Left lung (tissue), 10 donors: ENCODE results near the gene SLCO4C1. TPM values are rescaled to one million over a fixed set of nuclear protein-coding genes. Genes with fewer than 3 reads are reported as not detected.

Experiments
- ATAC-seq: fragments of 200-7000 bp; cut with Tn5 transposase; one replicate; pipeline ENCODE4 v1.9.1; 2020; ENCODE audit warnings: moderate library complexity
- DNase-seq, 4 donors: peaks; one replicate each; pipeline ENCODE4 v3.0.0-alpha.2; 2013 to 2020
- H3K27ac ChIP-seq, 2 donors: fragments of 200-600 bp; sonication (generic) in 1 of 2; one replicate each; pipeline versions ENCODE4 v1.5.0 to v1.8.0; 2020 to 2021
- H3K27me3 ChIP-seq, 2 donors: fragments of 200-600 bp; sonication (generic) in 1 of 2; one replicate each; pipeline versions ENCODE4 v1.5.0 to v1.8.0; 2020 to 2021
- H3K36me3 ChIP-seq, 2 donors: fragments of 200-600 bp; sonication (generic) in 1 of 2; one replicate each; pipeline versions ENCODE4 v1.5.0 to v1.8.0; 2020 to 2021
- H3K4me1 ChIP-seq, 2 donors: fragments of 200-600 bp; one replicate each; pipeline ENCODE4 v1.8.0; 2021
- H3K4me3 ChIP-seq, 2 donors: fragments of 200-600 bp; sonication (generic) in 1 of 2; one replicate each; pipeline versions ENCODE4 v1.5.0 to v1.8.0; 2020 to 2021; ENCODE audit warnings: mild to moderate bottlenecking in 1 of 2
- H3K9me3 ChIP-seq, 2 donors: fragments of 200-600 bp; sonication (generic) in 1 of 2; one replicate each; pipeline versions ENCODE4 v1.5.0 to v1.8.0; 2020 to 2021
- intact Hi-C, 2 donors: fragments of 100-400 bp; cut with DNase I; formaldehyde crosslinking; loops; one replicate each; pipeline versions ENCODE4 v1.11.2 to v1.14.2; 2022
- polyA plus RNA-seq, 6 donors: library from polyadenylated mRNA; unstranded; fragments of 120-200 nt; gene quantifications; one replicate each; pipeline ENCODE4 v1.2.1, GENCODE V29; 2013; ENCODE audit not compliant: insufficient read length in 6 of 6
- total RNA-seq, 2 donors: library from RNA; stranded (reverse); fragmentation: NEBNext Ultra II Directional; extraction: Animal tissue kit (Norgen Biotek cat#: 25700); gene quantifications; one replicate each; pipeline ENCODE4 v1.2.1, GENCODE V29; 2021
- TF ChIP-seq, protein P1 (sequence below), 2 donors: fragments of 200-600 bp; sonication (generic) in 1 of 2; IDR thresholded peaks; one replicate each; pipeline versions ENCODE4 v1.5.0 to v1.8.0; 2021; ENCODE audit warnings: antibody characterized with exemption in 2 of 2
- donor health status: DM: no; HTN: yes; CAD: no.
- donor health status: DM: no; HTN: no; CAD: no.

The SLCO4C1 gene
- total and polyA plus RNA-seq, 8 donors, result 1.2 to 39.8 (median 1.9) TPM

DNA sequence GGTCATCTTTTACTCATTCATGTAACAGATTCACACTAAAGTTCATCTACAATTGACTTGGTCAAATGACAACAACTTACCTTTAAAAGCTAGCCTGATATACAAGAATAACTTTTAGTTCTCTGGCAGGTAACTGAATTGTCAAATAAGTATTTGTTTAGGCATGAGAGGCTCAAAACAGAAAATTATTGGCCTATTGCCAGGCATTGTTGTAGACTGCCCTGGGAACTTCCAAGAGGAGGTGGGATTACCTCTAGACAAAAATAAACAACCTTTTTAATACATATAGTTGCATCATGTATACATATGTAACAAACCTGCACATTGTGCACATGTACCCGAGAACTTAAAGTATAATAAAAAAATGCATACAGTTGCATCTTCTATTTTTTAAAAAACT, 18.2 kb upstream of the SLCO4C1 start:
- intact Hi-C loops, result no loop called here
- H3K36me3 ChIP-seq, result no peaks in the 10 kb centered on the region
- no peak overlapping the region for H3K27ac ChIP-seq
- TF ChIP-seq, protein P1, sequence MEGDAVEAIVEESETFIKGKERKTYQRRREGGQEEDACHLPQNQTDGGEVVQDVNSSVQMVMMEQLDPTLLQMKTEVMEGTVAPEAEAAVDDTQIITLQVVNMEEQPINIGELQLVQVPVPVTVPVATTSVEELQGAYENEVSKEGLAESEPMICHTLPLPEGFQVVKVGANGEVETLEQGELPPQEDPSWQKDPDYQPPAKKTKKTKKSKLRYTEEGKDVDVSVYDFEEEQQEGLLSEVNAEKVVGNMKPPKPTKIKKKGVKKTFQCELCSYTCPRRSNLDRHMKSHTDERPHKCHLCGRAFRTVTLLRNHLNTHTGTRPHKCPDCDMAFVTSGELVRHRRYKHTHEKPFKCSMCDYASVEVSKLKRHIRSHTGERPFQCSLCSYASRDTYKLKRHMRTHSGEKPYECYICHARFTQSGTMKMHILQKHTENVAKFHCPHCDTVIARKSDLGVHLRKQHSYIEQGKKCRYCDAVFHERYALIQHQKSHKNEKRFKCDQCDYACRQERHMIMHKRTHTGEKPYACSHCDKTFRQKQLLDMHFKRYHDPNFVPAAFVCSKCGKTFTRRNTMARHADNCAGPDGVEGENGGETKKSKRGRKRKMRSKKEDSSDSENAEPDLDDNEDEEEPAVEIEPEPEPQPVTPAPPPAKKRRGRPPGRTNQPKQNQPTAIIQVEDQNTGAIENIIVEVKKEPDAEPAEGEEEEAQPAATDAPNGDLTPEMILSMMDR (IDR thresholded peaks at IDR 0.05), result no peak
- no peaks in the 10 kb centered on the region for H3K27me3 ChIP-seq
- no peak for ATAC-seq
- DNase-seq, result no peak
- H3K4me1 ChIP-seq, result no peaks in the 10 kb centered on the region
- no peaks in the 10 kb centered on the region for H3K9me3 ChIP-seq
- H3K4me3 ChIP-seq, result no peak overlapping the region

DNA sequence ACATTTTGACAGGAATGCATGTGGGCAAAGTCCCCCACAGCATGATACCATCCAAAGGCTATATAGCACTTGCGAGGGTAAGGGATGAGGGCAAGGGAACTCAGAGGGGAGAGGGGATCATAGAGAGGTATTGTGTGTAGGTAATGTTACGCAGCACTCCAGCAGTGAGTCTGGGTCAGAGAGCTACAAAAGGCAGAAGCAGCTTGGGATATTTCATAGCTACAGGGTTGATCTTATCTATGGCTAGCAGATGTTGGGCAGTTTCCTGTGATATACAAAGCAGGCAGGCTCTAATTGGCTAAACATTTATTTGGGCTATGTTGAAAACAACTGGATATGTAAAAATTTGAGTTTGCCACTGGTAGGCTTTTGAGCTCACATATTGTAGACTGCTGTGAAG, 17.8 kb upstream of the SLCO4C1 start:
- no peak for ATAC-seq
- intact Hi-C loops, result no loop called here
- no peaks in the 10 kb centered on the region for H3K9me3 ChIP-seq

DNA sequence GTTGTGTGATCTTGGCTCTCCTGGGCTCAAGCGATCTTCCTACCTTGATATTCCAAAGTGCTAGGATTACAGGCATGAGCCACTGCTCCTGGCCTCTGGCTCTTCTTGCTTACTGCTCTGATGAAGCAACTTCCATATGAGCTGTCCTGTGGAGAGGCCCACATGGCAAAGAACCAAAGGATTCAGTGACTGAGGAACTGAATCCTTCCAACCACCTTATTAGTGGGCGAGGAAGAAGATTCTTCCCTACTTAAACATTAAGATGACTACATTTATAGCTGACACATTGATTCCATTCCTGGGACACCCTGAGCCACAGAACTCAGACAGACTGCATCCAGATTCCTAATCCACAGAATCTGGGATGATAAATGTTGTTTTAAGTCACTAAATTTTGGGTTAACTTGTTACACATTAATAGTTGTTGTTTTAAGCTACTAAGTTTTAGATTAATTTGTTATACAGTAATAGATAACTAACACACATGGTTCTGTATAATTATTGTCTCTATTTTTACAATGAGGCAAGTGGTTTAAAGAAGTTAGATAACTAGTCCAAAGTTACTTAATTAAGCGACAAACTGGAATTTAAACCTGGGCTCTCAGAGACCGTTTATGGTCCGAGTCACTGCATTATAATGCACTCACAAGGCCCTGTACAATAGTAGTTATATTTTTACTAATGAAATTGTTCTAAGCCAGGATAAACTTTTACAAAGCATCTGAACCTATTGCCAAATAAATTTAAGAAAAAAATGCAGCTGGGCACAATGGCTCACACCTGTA, 16.7 kb upstream of the SLCO4C1 start:
- intact Hi-C loops, result no loop called here
- Histone ChIP-seq H3K36me3 (no peaks in the 10 kb centered on the region), H3K4me1 (no peaks in the 10 kb centered on the region), H3K27ac (no peak overlapping the region), H3K9me3 (no peaks in the 10 kb centered on the region), H3K27me3 (no peaks in the 10 kb centered on the region), H3K4me3 (no peak overlapping the region)
- TF ChIP-seq, protein P1 (IDR thresholded peaks at IDR 0.05), result no peak
- DNase-seq (no peak), ATAC-seq (no peak)

More for the DNA sequence above, 17.8 kb upstream of the SLCO4C1 start:
- H3K36me3 ChIP-seq, result no peaks in the 10 kb centered on the region
- no peaks in the 10 kb centered on the region for H3K27me3 ChIP-seq
- TF ChIP-seq, protein P1 (IDR thresholded peaks at IDR 0.05), result no peak
- DNase-seq, result no peak
- H3K4me3 ChIP-seq, result no peak overlapping the region
- no peak overlapping the region for H3K27ac ChIP-seq
- H3K4me1 ChIP-seq, result no peaks in the 10 kb centered on the region

DNA sequence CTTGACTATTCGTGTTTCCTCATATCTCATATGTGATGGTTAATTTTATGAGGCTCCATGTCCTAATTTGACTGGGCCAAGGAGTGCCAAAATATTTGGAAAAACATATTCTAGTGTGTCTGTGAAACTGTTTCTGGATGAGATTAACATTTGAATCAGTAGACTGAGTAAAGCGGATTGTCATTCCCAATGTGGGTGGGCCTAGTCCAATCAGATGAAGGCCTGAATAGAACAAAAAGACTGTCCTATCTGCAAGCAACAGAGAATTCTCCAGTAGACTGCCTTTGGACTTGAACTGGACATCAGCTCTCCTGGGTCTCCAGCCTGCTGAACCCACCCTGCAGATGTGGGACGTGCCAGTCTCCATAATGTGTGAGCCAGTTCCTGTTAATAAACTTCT, 13.5 kb upstream of the SLCO4C1 start:
- DNase-seq (no peak), ATAC-seq (no peak)
- intact Hi-C loops, result no loop called here
- Histone ChIP-seq H3K27me3 (no peaks in the 10 kb centered on the region), H3K9me3 (no peaks in the 10 kb centered on the region), H3K36me3 (no peaks in the 10 kb centered on the region), H3K4me3 (no peak overlapping the region), H3K4me1 (no peaks in the 10 kb centered on the region), H3K27ac (no peak overlapping the region)
- TF ChIP-seq, protein P1 (IDR thresholded peaks at IDR 0.05), result no peak

DNA sequence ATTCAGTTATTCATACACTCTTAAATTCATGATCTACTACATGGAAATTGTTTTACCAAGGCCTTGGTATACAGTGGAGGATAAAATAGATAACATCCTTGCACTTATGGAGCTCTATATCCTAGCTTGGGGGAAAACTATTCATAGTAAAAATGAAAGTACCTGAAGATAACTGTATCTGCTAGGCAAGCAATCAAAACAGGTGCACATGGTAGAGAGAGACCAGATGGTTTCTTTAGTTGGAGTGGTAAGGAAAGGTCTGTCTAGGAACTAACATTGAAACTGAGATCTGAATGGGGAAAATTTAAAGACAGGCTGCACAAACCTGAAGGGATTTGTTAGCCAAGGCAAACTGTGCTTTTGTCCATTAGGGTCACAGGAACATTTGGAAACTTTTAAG, 11.1 kb upstream of the SLCO4C1 start:
- ATAC-seq (no peak), DNase-seq (no peak)
- no peak overlapping the region for H3K27ac ChIP-seq
- no peak overlapping the region for H3K4me3 ChIP-seq
- TF ChIP-seq, protein P1 (IDR thresholded peaks at IDR 0.05), result no peak
- intact Hi-C loops, result no loop called here
- no peaks in the 10 kb centered on the region for H3K4me1 ChIP-seq
- H3K27me3 ChIP-seq, result no peaks in the 10 kb centered on the region
- H3K36me3 ChIP-seq, result no peaks in the 10 kb centered on the region
- H3K9me3 ChIP-seq, result no peaks in the 10 kb centered on the region
